ENCODE measurements around the gene ARF4.
"Not testable (repeated sequence)": the region's sequence is repeated elsewhere in the genome, so short reads cannot be mapped to it uniquely, and the experiment has no call there.

GRCh38 chr3:57634259-57634658, 37.1 kb upstream of the ARF4 start:
- TF ChIP-seq CTCF (IDR thresholded peaks at IDR 0.05; ENCODE audit: insufficient read depth, low read depth, low read length); EZH2 (IDR thresholded peaks at IDR 0.05; ENCODE audit: insufficient read depth, low read length): not testable (repeated sequence)
